Urothelium cell line (cell line): ENCODE measurements around the gene HDAC8.
A peak's percentile ranks its signal among the peaks of the same experiment; 100 is the strongest.

Experiments
- DNase-seq: peaks from one replicate; pipeline ENCODE4 v3.0.0; 2011; ENCODE audit warnings: low spot score, mixed read lengths
- FAIRE-seq: peaks from 2 replicates; lab custom pipeline; 2011; peaks lifted over from hg19 to GRCh38; lab: Jason Lieb, UNC

HDAC8 gene

GRCh38 chrX:72301781-72302180 lies 270.9 kb downstream of the HDAC8 start:
- DNase-seq (no peak), FAIRE-seq (no peak)

DNA sequence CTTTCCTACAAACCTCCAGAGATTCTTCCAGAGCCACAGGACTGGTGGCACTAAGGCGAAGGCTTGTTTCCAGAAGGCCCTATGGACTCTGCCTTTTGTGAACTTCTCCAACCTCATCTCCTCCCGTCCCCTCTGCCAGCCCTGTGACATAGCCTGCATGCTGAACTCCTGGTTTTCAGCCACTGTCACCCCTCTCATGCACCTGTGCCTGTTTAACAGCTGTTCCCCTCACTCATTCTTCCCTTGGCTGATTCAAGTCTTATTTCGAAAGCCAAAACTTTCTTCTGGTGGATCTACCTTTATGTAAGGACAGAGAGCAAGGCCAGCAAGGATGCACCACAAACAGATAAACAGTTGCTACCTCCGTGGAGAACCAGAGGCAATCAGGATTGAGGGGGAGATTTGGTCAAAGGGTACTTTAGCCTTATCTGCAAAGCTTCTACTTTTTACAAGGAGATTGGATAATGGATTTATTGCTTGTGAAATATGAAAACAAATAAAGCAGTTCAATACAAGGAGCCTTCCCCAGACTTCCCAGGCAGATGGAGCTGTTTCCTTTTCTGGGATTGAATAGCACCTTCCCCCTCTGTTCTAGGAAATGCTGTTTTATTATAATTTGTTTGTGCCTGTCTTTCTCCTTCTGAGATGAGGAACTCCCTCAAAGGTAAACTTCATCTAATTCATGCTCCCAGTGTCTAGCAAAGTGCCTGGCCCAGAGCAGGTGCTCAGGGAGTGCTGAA lies 272.6 kb downstream of the HDAC8 start:
- DNase-seq (no peak), FAIRE-seq (no peak)

- FAIRE-seq (no peak), DNase-seq (no peak)
Measured at GRCh38 chrX:72297953-72298730, 274.5 kb downstream of the HDAC8 start.

- FAIRE-seq (no peak), DNase-seq (no peak)
Measured at GRCh38 chrX:72296991-72297390, 275.7 kb downstream of the HDAC8 start.

DNA sequence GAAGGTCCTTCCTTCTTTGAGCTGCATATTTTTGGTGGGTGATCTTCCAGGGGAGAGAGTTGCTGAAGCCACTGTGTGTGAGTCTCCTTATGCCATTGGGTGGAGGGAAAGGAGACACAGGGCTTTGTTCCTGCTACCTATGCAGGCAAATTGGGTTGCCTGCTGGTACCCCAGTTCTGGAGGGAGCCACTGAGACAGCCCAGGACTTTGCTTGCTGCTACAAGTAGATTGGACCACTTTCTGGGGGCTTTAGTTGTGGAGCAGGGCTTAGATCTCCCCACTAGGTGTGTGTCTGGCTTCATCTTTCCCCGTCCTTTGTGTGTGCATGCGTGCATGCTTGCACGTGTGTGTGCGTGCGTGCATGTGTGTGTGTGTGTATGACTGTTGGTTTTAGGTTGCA lies 276.9 kb downstream of the HDAC8 start:
- no peak for FAIRE-seq
- DNase-seq = no peak

DNA sequence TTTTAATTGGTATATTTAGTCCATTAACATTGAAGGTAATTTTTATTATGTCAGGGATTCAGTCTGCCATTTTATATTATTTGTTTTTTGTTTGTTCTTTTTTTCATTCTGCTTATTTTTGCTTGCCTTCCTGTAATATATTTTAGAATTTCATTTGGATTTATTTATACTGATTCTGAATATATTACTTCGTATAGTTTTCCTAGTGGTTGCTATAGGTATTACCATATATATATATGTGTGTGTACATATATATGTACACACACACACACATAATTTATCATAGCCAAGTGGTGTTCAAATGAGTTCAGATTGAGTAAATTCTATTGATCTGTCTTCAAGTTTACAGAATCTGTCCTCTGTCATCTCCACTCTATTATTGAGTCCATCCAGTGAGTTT lies 278.1 kb downstream of the HDAC8 start:
- no peak for DNase-seq
- FAIRE-seq = no peak

DNA sequence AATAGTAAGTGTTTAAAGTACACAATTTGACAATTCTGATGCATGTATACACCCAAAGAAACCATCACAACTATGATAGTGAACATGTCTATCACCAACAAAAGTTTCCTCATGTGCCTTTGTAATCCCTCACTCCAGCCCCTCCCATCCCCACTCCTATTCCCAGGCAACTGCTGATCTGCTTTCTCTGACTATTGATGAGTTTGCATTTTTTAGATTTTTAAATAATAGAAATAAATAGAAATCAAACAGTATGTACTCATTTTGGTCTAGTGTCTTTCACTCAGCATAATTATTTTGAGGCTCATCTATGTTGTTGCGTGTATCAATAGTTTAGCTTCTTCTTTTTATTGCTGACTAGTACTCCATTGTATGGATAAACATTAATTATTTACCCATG lies 290.3 kb downstream of the HDAC8 start:
- FAIRE-seq = no peak
- no peak for DNase-seq

- no peak for FAIRE-seq
- DNase-seq = peak; percentile 41
Measured at GRCh38 chrX:72280321-72280845, 292.3 kb downstream of the HDAC8 start.
